Suprapubic skin (tissue), 4 donors: ENCODE results near the gene UBE2N. TPM values are rescaled to one million over a fixed set of nuclear protein-coding genes. Genes with fewer than 3 reads are reported as not detected.
A peak's percentile ranks its signal among the peaks of the same experiment; 100 is the strongest.
"Not testable (repeated sequence)": the region's sequence is repeated elsewhere in the genome, so short reads cannot be mapped to it uniquely, and the experiment has no call there.

Experiments used
- DNase-seq, 2 donors: peaks; one replicate each; pipeline ENCODE4 v3.0.0-alpha.2; 2019; ENCODE audit warnings: low spot score in 2 of 2
- H3K27ac ChIP-seq: fragments of 200-600 bp; sonication (generic); one replicate; pipeline ENCODE4 v1.5.1; 2019
- H3K27me3 ChIP-seq: fragments of 200-600 bp; sonication (generic); one replicate; pipeline ENCODE4 v1.5.1; 2019
- H3K36me3 ChIP-seq: fragments of 200-600 bp; sonication (generic); one replicate; pipeline ENCODE4 v1.5.1; 2019
- H3K4me1 ChIP-seq: fragments of 200-600 bp; sonication (generic); one replicate; pipeline ENCODE4 v1.5.1; 2019
- H3K4me3 ChIP-seq: fragments of 200-600 bp; sonication (generic); one replicate; pipeline ENCODE4 v1.5.1; 2019; ENCODE audit warnings: mild to moderate bottlenecking
- H3K9me3 ChIP-seq: fragments of 200-600 bp; sonication (generic); one replicate; pipeline ENCODE4 v1.5.1; 2019
- CTCF ChIP-seq, 2 donors: fragments of 200-600 bp in 1 of 2; fragments of 450-650 bp in 1 of 2; sonication (generic) in 1 of 2; IDR thresholded peaks; one replicate each; pipeline ENCODE4 v1.5.1; 2016 to 2019; ENCODE audit warnings: antibody characterized with exemption in 2 of 2, mild to moderate bottlenecking in 1 of 2, moderate library complexity in 1 of 2
- EP300 ChIP-seq: sonication (generic); formaldehyde crosslinking; IDR thresholded peaks from one replicate; pipeline ENCODE4 v1.6.1; 2017; ENCODE audit warnings: antibody characterized with exemption
- POLR2A ChIP-seq, 2 donors: fragments of 450-650 bp; IDR thresholded peaks; one replicate each; pipeline ENCODE4 v1.6.1; 2017; ENCODE audit warnings: antibody characterized with exemption in 2 of 2, mild to moderate bottlenecking in 2 of 2, moderate library complexity in 2 of 2
- POLR2AphosphoS5 ChIP-seq, 3 donors: sonication (generic); formaldehyde crosslinking; IDR thresholded peaks; one replicate each; pipeline ENCODE4 v1.6.1; 2017; ENCODE audit warnings: antibody characterized with exemption in 3 of 3
- WGBS: methylation state at CpG from one replicate; pipeline ENCODE4 v1.1.5; 2018; 5-methylcytosine and 5-hydroxymethylcytosine counted together
- total RNA-seq, 4 donors: library from RNA; depleted of rRNA; stranded (reverse); fragments of >200 nt; gene quantifications; one replicate each; pipeline ENCODE4 v1.1.0, GENCODE V29; 2016

Gene UBE2N
- total RNA-seq, 4 donors from 2014 or later: 23.1 to 71.3 (median 54.3) TPM

GRCh38 chr12:93379981-93380361, 61.8 kb downstream of the UBE2N start:
- no peaks in the 10 kb centered on the region for H3K9me3 ChIP-seq
- peak overlapping the region; percentile 88 for H3K4me3 ChIP-seq
- H3K36me3 ChIP-seq: no peaks in the 10 kb centered on the region
- H3K4me1 ChIP-seq: peaks cover 42% of the 10 kb centered on the region
- H3K27ac ChIP-seq: peak overlapping the region; percentile 95
- H3K27me3 ChIP-seq: no peaks in the 10 kb centered on the region
- no peak for DNase-seq
- no peak for TF ChIP-seq POLR2AphosphoS5 (IDR thresholded peaks at IDR 0.05)
- no peak for TF ChIP-seq CTCF (IDR thresholded peaks at IDR 0.05)
- TF ChIP-seq EP300: no peak
- TF ChIP-seq POLR2A (IDR thresholded peaks at IDR 0.05): no peak

GRCh38 chr12:93379326-93379980, 62.3 kb downstream of the UBE2N start:
- peaks cover 42% of the 10 kb centered on the region for H3K4me1 ChIP-seq
- 8% methylated on average over 8 of the region's 8 CpGs for WGBS

GRCh38 chr12:93378998-93379325, 62.8 kb downstream of the UBE2N start:
- DNase-seq: no peak
- peaks cover 42% of the 10 kb centered on the region for H3K4me1 ChIP-seq

More at GRCh38 chr12:93379326-93379980, 62.3 kb downstream of the UBE2N start:
- H3K27me3 ChIP-seq: no peaks in the 10 kb centered on the region
- peak overlapping the region; percentile 95 for H3K27ac ChIP-seq
- no peak for TF ChIP-seq CTCF (IDR thresholded peaks at IDR 0.05)
- no peak for TF ChIP-seq POLR2AphosphoS5 (IDR thresholded peaks at IDR 0.05)
- TF ChIP-seq EP300: no peak
- TF ChIP-seq POLR2A (IDR thresholded peaks at IDR 0.05): no peak
- peak overlapping the region; percentile 88 for H3K4me3 ChIP-seq
- DNase-seq: no peak
- no peaks in the 10 kb centered on the region for H3K9me3 ChIP-seq
- no peaks in the 10 kb centered on the region for H3K36me3 ChIP-seq

GRCh38 chr12:93378196-93378997, 63.4 kb downstream of the UBE2N start:
- peaks cover 40% of the 10 kb centered on the region for H3K4me1 ChIP-seq
- peak overlapping the region; percentile 95 for H3K27ac ChIP-seq
- H3K4me3 ChIP-seq: peak overlapping the region; percentile 88
- not testable (repeated sequence) for H3K36me3 ChIP-seq, H3K27me3 ChIP-seq, H3K9me3 ChIP-seq
- peak in 1 of 3 donors; percentile 2 for TF ChIP-seq POLR2AphosphoS5 (IDR thresholded peaks at IDR 0.05)
- WGBS: 0% methylated on average over 21 of the region's 64 CpGs
- DNase-seq: peak; percentile 68 to 79

More at GRCh38 chr12:93378998-93379325, 62.8 kb downstream of the UBE2N start:
- no peaks in the 10 kb centered on the region for H3K9me3 ChIP-seq
- no peaks in the 10 kb centered on the region for H3K36me3 ChIP-seq
- TF ChIP-seq CTCF (IDR thresholded peaks at IDR 0.05) (no peak), EP300 (no peak), POLR2A (IDR thresholded peaks at IDR 0.05) (no peak), POLR2AphosphoS5 (IDR thresholded peaks at IDR 0.05) (no peak)
- H3K4me3 ChIP-seq: peak overlapping the region; percentile 88
- 0% methylated on average over 4 of the region's 4 CpGs for WGBS
- no peaks in the 10 kb centered on the region for H3K27me3 ChIP-seq
- peak overlapping the region; percentile 95 for H3K27ac ChIP-seq

- Histone ChIP-seq H3K4me3 (peak within 1 kb of the TSS; percentile 88), H3K4me1 (peaks cover 37% of the 10 kb centered on the region), H3K27ac (peak within 1 kb of the TSS; percentile 95), H3K9me3 (no peaks in the 10 kb centered on the region), H3K27me3 (no peaks in the 10 kb centered on the region), H3K36me3 (no peaks in the 10 kb centered on the region)
- 3% methylated on average over 28 of the region's 79 CpGs for WGBS
- TF ChIP-seq EP300 (no peak), POLR2A (IDR thresholded peaks at IDR 0.05) (peak; percentile 17 to 79), CTCF (IDR thresholded peaks at IDR 0.05) (no peak), POLR2AphosphoS5 (IDR thresholded peaks at IDR 0.05) (peak in 2 of 3 donors; percentile 61 to 62)
- peak; percentile 97 to 98 for DNase-seq
Measured at GRCh38 chr12:93377252-93378195, 64.2 kb downstream of the UBE2N start, which contains the start of gene NUDT4. Gene NUDT4 (plus strand): TSS chr12:93377925. CDS start chr12:93378323, 398 bp downstream.
